Thoracic aorta (tissue), 2 donors: Measurements from ENCODE around the gene GALNT16. TPM values are rescaled to one million over a fixed set of nuclear protein-coding genes. Genes with fewer than 3 reads are reported as not detected.

Experiments used
- ATAC-seq: fragments of 150-250 bp; one replicate; pipeline ENCODE4 v1.8.0; 2017; ENCODE audit warnings: low read depth; ENCODE audit not compliant: insufficient number of reproducible peaks, low FRiP score
- DNase-seq: peaks from one replicate; pipeline ENCODE4 v3.0.0-alpha.2; 2020; ENCODE audit warnings: low spot score
- H3K27ac ChIP-seq, 2 donors: fragments of 200-600 bp; sonication (generic); 1 replicate in 1 of 2; 2 replicates in 1 of 2; pipeline ENCODE4 v1.5.1; 2016; ENCODE audit warnings: mild to moderate bottlenecking in 2 of 2, moderate library complexity in 2 of 2
- H3K27me3 ChIP-seq: fragments of 200-600 bp; sonication (generic); replicated peaks from 2 replicates; pipeline ENCODE4 v1.6.0; 2016; ENCODE audit warnings: mild to moderate bottlenecking; ENCODE audit not compliant: insufficient read depth
- H3K36me3 ChIP-seq: fragments of 200-600 bp; sonication (generic); one replicate; pipeline ENCODE4 v1.5.1; 2016
- H3K4me1 ChIP-seq, 2 donors: fragments of 200-600 bp; sonication (generic); 1 replicate in 1 of 2; 2 replicates in 1 of 2; pipeline versions ENCODE4 v1.5.1 to v1.6.0; 2016; ENCODE audit warnings: low read depth in 2 of 2, mild to moderate bottlenecking in 1 of 2; ENCODE audit not compliant: control insufficient read depth in 1 of 2
- H3K4me3 ChIP-seq: fragments of 200-600 bp; sonication (generic); 2 replicates; pipeline ENCODE4 v1.5.1; 2016; ENCODE audit warnings: mild to moderate bottlenecking
- H3K9me3 ChIP-seq: fragments of 200-600 bp; sonication (generic); 2 replicates; pipeline ENCODE4 v1.5.1; 2016
- CTCF ChIP-seq: fragments of 200-600 bp; sonication (generic); IDR thresholded peaks from one replicate; pipeline ENCODE4 v1.5.1; 2019; ENCODE audit warnings: antibody characterized with exemption
- total RNA-seq, 2 donors: library from RNA; depleted of rRNA; stranded (reverse); fragments of >200 nt; gene quantifications; one replicate each; pipeline versions ENCODE4 v1.1.0 to v1.2.3, GENCODE V29; 2016

GALNT16 gene
- total RNA-seq, 2 donors from 2014 or later: 12.1 to 15.8 TPM

GRCh38 chr14:69325646-69326265 lies 65.8 kb downstream of the GALNT16 start:
- Histone ChIP-seq H3K9me3 (no peaks in the 10 kb centered on the region), H3K4me3 (no peak overlapping the region), H3K27me3 (no peaks in the 10 kb centered on the region), H3K36me3 (no peaks in the 10 kb centered on the region), H3K4me1 (no peaks in the 10 kb centered on the region), H3K27ac (no peak overlapping the region)
- no peak for TF ChIP-seq CTCF
- no peak for ATAC-seq
- DNase-seq: no peak

- no peak for DNase-seq
- no peak overlapping the region for H3K27ac ChIP-seq
- H3K27me3 ChIP-seq: no peaks in the 10 kb centered on the region
- H3K4me1 ChIP-seq: no peaks in the 10 kb centered on the region
- no peak for ATAC-seq
- H3K9me3 ChIP-seq: no peaks in the 10 kb centered on the region
- H3K4me3 ChIP-seq: no peak overlapping the region
- TF ChIP-seq CTCF: no peak
- no peaks in the 10 kb centered on the region for H3K36me3 ChIP-seq
Measured at GRCh38 chr14:69326611-69327010, 66.7 kb downstream of the GALNT16 start.

- H3K4me1 ChIP-seq: no peaks in the 10 kb centered on the region
- ATAC-seq: no peak
- no peaks in the 10 kb centered on the region for H3K36me3 ChIP-seq
- H3K4me3 ChIP-seq: no peak overlapping the region
- no peak overlapping the region for H3K27ac ChIP-seq
- TF ChIP-seq CTCF: no peak
- H3K9me3 ChIP-seq: no peaks in the 10 kb centered on the region
- H3K27me3 ChIP-seq: no peaks in the 10 kb centered on the region
- DNase-seq: no peak
Measured at GRCh38 chr14:69327507-69327906, 67.5 kb downstream of the GALNT16 start.

GRCh38 chr14:69328317-69328716 lies 68.4 kb downstream of the GALNT16 start:
- H3K4me3 ChIP-seq: no peak overlapping the region
- no peaks in the 10 kb centered on the region for H3K4me1 ChIP-seq
- no peak for DNase-seq
- no peak overlapping the region for H3K27ac ChIP-seq
- H3K36me3 ChIP-seq: no peaks in the 10 kb centered on the region
- H3K27me3 ChIP-seq: no peaks in the 10 kb centered on the region
- no peak for TF ChIP-seq CTCF
- H3K9me3 ChIP-seq: no peaks in the 10 kb centered on the region
- ATAC-seq: no peak

- no peak overlapping the region for H3K4me3 ChIP-seq
- no peak overlapping the region for H3K27ac ChIP-seq
- DNase-seq (no peak), ATAC-seq (no peak)
- no peaks in the 10 kb centered on the region for H3K27me3 ChIP-seq
- TF ChIP-seq CTCF: no peak
- no peaks in the 10 kb centered on the region for H3K9me3 ChIP-seq
- H3K36me3 ChIP-seq: no peaks in the 10 kb centered on the region
- H3K4me1 ChIP-seq: no peaks in the 10 kb centered on the region
Measured at GRCh38 chr14:69328765-69329164, 68.8 kb downstream of the GALNT16 start.
